IMR-90 (cell line): ENCODE results near the gene HOXA13. TPM values are rescaled to one million over a fixed set of nuclear protein-coding genes. Genes with fewer than 3 reads are reported as not detected.

Experiments
- ATAC-seq: fragments of 200-7000 bp; cut with Tn5 transposase; 2 replicates; pipeline ENCODE4 v1.9.1; 2020; ENCODE audit warnings: low read depth, mild to moderate bottlenecking, moderate library complexity
- BruUV-seq: library from RNA; stranded (reverse); fragments of 400-500 nt; replicated peaks from 2 replicates; lab custom pipeline; 2021; lab: Mats Ljungman, UMichigan
- CTCF ChIA-PET: fragments of 300-600 bp; formaldehyde crosslinking; extraction: SDS; loops from one replicate; lab custom pipeline; 2021; ENCODE audit warnings: antibody characterized with exemption; lab: Yijun Ruan, JAX
- POLR2A ChIA-PET: fragments of 300-600 bp; sonication (Branson Sonifier 250); formaldehyde crosslinking; loops from one replicate; lab custom pipeline; 2022; ENCODE audit warnings: antibody characterized with exemption; ENCODE audit not compliant: unreplicated experiment; lab: Charles Lee
- DNase-seq: peaks from one replicate; pipeline ENCODE4 v3.0.0; 2013
- H2AFZ ChIP-seq: replicated peaks from 2 replicates; pipeline ENCODE3; 2013; ENCODE audit warnings: low read length, mild to moderate bottlenecking; ENCODE audit not compliant: poor library complexity
- H2AK5ac ChIP-seq: 2 replicates; pipeline ENCODE4 v1.6.1; 2013; ENCODE audit warnings: low read depth, low read length, inconsistent platforms
- H2AK9ac ChIP-seq: replicated peaks from 2 replicates; pipeline ENCODE3; 2013; ENCODE audit warnings: mild to moderate bottlenecking, low read depth, low read length, moderate library complexity; ENCODE audit not compliant: poor library complexity
- H2BK120ac ChIP-seq: 2 replicates; pipeline ENCODE4 v1.6.1; 2013; ENCODE audit warnings: low read depth, low read length, inconsistent platforms
- H2BK15ac ChIP-seq: 3 replicates; pipeline ENCODE4 v1.6.1; 2013; ENCODE audit warnings: low read depth, low read length, inconsistent platforms
- H2BK20ac ChIP-seq: 2 replicates; pipeline ENCODE4 v1.6.1; 2013; ENCODE audit warnings: low read depth, mild to moderate bottlenecking, inconsistent platforms, low read length, moderate library complexity
- H2BK5ac ChIP-seq: 2 replicates; pipeline ENCODE4 v1.6.1; 2013; ENCODE audit warnings: mild to moderate bottlenecking, low read depth, low read length, inconsistent platforms; ENCODE audit not compliant: poor library complexity, severe bottlenecking
- H3K14ac ChIP-seq: replicated peaks from 2 replicates; pipeline ENCODE4 v1.6.1; 2013; ENCODE audit warnings: low read depth, low read length, inconsistent platforms
- H3K18ac ChIP-seq: 2 replicates; pipeline ENCODE4 v1.6.1; 2013; ENCODE audit warnings: low read depth, low read length, control low read depth
- H3K23ac ChIP-seq: 2 replicates; pipeline ENCODE4 v1.6.1; 2013; ENCODE audit warnings: low read depth, low read length, inconsistent platforms
- H3K27ac ChIP-seq: 2 replicates; pipeline ENCODE4 v1.5.1; 2013; ENCODE audit warnings: mild to moderate bottlenecking, control low read depth, low read length; ENCODE audit not compliant: insufficient read depth
- H3K27me3 ChIP-seq: 2 replicates; pipeline ENCODE4 v1.6.1; 2013; ENCODE audit warnings: low read length; ENCODE audit not compliant: control insufficient read depth, insufficient read depth
- H3K36me3 ChIP-seq: 2 replicates; pipeline ENCODE4 v1.6.1; 2013; ENCODE audit warnings: low read length, mixed read lengths; ENCODE audit not compliant: control insufficient read depth, insufficient read depth
- H3K4ac ChIP-seq: 2 replicates; pipeline ENCODE4 v1.6.1; 2013; ENCODE audit warnings: low read depth, low read length, inconsistent platforms
- H3K4me1 ChIP-seq: 2 replicates; pipeline ENCODE4 v1.6.1; 2013; ENCODE audit warnings: low read length, mixed read lengths; ENCODE audit not compliant: control insufficient read depth, insufficient read depth
- H3K4me2 ChIP-seq: 2 replicates; pipeline ENCODE4 v1.6.1; 2013; ENCODE audit warnings: low read depth, mild to moderate bottlenecking, control low read depth, low read length, moderate library complexity
- H3K4me3 ChIP-seq: 2 replicates; pipeline ENCODE4 v1.5.1; 2013; ENCODE audit warnings: low read depth, mild to moderate bottlenecking, control low read depth, low read length, moderate library complexity; ENCODE audit not compliant: insufficient read depth
- H3K56ac ChIP-seq: 2 replicates; pipeline ENCODE4 v1.6.1; 2013; ENCODE audit warnings: low read length, inconsistent platforms; ENCODE audit not compliant: insufficient read depth; ENCODE audit errors: extremely low read depth
- H3K79me1 ChIP-seq, 2 experiments: 2 replicates each; pipeline ENCODE4 v1.6.1; 2013; ENCODE audit warnings: low read length in 2 of 2, inconsistent platforms in 1 of 2, low read depth in 1 of 2
- H3K9ac ChIP-seq: 2 replicates; pipeline ENCODE4 v1.6.1; 2013; ENCODE audit warnings: low read depth, low read length, control low read depth
- H3K9me1 ChIP-seq: 2 replicates; pipeline ENCODE4 v1.6.1; 2013; ENCODE audit warnings: low read length, inconsistent platforms; ENCODE audit not compliant: insufficient read depth
- H3K9me3 ChIP-seq: 2 replicates; pipeline ENCODE4 v1.6.1; 2013; ENCODE audit warnings: low read length; ENCODE audit not compliant: control insufficient read depth, insufficient read depth
- H4K20me1 ChIP-seq: 2 replicates; pipeline ENCODE4 v1.6.1; 2013; ENCODE audit warnings: low read length, inconsistent platforms; ENCODE audit not compliant: insufficient read depth
- H4K5ac ChIP-seq: 2 replicates; pipeline ENCODE4 v1.6.1; 2013; ENCODE audit warnings: mild to moderate bottlenecking, low read depth, low read length, control low read depth
- H4K8ac ChIP-seq, 2 experiments: 2 replicates each; pipeline ENCODE4 v1.6.1; 2013; ENCODE audit warnings: low read depth in 2 of 2, low read length in 2 of 2, control low read depth in 1 of 2, inconsistent platforms in 1 of 2
- H4K91ac ChIP-seq: 2 replicates; pipeline ENCODE4 v1.6.1; 2013; ENCODE audit warnings: low read depth, low read length, inconsistent platforms; ENCODE audit not compliant: insufficient read depth
- BHLHE40 ChIP-seq: fragments of 150-350 bp; IDR thresholded peaks from 2 replicates; pipeline ENCODE4 v1.6.1; 2016; ENCODE audit warnings: mild to moderate bottlenecking, low read depth, low read length
- CEBPB ChIP-seq: IDR thresholded peaks from 2 replicates; pipeline ENCODE4 v1.6.1; 2012; ENCODE audit warnings: low read depth, low read length, improper control_type of control experiment
- FOS ChIP-seq: fragments of 150-350 bp; IDR thresholded peaks from 2 replicates; pipeline ENCODE4 v1.6.1; 2016; ENCODE audit warnings: low read depth, low read length
- MAFK ChIP-seq: IDR thresholded peaks from 2 replicates; pipeline ENCODE4 v1.6.1; 2012; ENCODE audit warnings: low read depth, low read length, improper control_type of control experiment
- MAZ ChIP-seq: IDR thresholded peaks from 2 replicates; pipeline ENCODE4 v1.6.1; 2012; ENCODE audit warnings: low read depth, mild to moderate bottlenecking, low read length, improper control_type of control experiment, moderate library complexity, borderline replicate concordance
- NFE2L2 ChIP-seq: fragments of 150-350 bp; IDR thresholded peaks from 2 replicates; pipeline ENCODE4 v1.6.1; 2016; ENCODE audit warnings: low read depth, mild to moderate bottlenecking, low read length
- RAD21 ChIP-seq: IDR thresholded peaks from 2 replicates; pipeline ENCODE4 v1.6.1; 2012; ENCODE audit warnings: low read length, improper control_type of control experiment
- RCOR1 ChIP-seq: IDR thresholded peaks from 2 replicates; pipeline ENCODE4 v1.6.1; 2012; ENCODE audit warnings: mild to moderate bottlenecking, low read length, improper control_type of control experiment; ENCODE audit not compliant: insufficient replicate concordance
- RFX5 ChIP-seq: IDR thresholded peaks from 2 replicates; pipeline ENCODE4 v1.8.0; 2012; ENCODE audit warnings: low read depth, mild to moderate bottlenecking, low read length, moderate library complexity
- SMC3 ChIP-seq: fragments of 150-350 bp; IDR thresholded peaks from 2 replicates; pipeline ENCODE4 v1.6.1; 2016; ENCODE audit warnings: low read depth, mild to moderate bottlenecking, antibody characterized with exemption, low read length, moderate library complexity
- WGBS, 2 experiments: methylation state at CpG; one replicate each; pipeline versions ENCODE4 v1.1.5 to v1.1.7; 2013; ENCODE audit warnings: missing lambda C conversion rate in 2 of 2; ENCODE audit not compliant: insufficient read length in 1 of 2; ENCODE audit errors: extremely low coverage in 2 of 2; 5-methylcytosine and 5-hydroxymethylcytosine counted together
- dilution Hi-C: fragments of 300-500 bp; cut with HindIII; formaldehyde crosslinking; loops from one replicate; pipeline ENCODE4 v1.14.3; 2018; ENCODE audit warnings: low sequenced_read_pairs; ENCODE audit not compliant: unreplicated experiment
- in situ Hi-C: fragments of 300-500 bp; cut with MboI; formaldehyde crosslinking; loops from 3 replicates; pipeline ENCODE4 v1.14.3; 2019; ENCODE audit warnings: low sequenced_read_pairs, inconsistent platforms, mixed read lengths
- intact Hi-C: fragments of 100-400 bp; cut with micrococcal nuclease; formaldehyde crosslinking; loops from 2 replicates; pipeline ENCODE4 v1.10.0; 2022
- polyA plus RNA-seq, 3 experiments: library from polyadenylated mRNA; depleted of rRNA; stranded (reverse); fragments of >200 nt; gene quantifications; 2 replicates each; pipeline ENCODE4 v1.2.3, GENCODE V29; 2012; ENCODE audit warnings: low replicate concordance in 1 of 3
- total RNA-seq: library from RNA; depleted of rRNA; stranded (reverse); fragments of >200 nt; gene quantifications from 2 replicates; pipeline ENCODE4 v1.2.3, GENCODE V29; 2012
- TF ChIP-seq, protein P1 (sequence below): conservative IDR thresholded peaks from 2 replicates; pipeline ENCODE4 v1.5.1; 2012; ENCODE audit warnings: mild to moderate bottlenecking, low read depth, low read length, improper control_type of control experiment
- TF ChIP-seq, protein P2 (sequence below): fragments of 150-350 bp; IDR thresholded peaks from 2 replicates; pipeline ENCODE4 v1.6.1; 2016; ENCODE audit warnings: low read depth, mild to moderate bottlenecking, low read length, moderate library complexity, borderline replicate concordance
- TF ChIP-seq, protein P3 (sequence below): fragments of 150-350 bp; IDR thresholded peaks from 2 replicates; pipeline ENCODE4 v1.6.1; 2017; ENCODE audit warnings: mild to moderate bottlenecking, antibody characterized with exemption, low read length, low read depth

HOXA13 gene
- total and polyA plus RNA-seq, 2 of the 4 experiments (the other 2 are of a cell fraction) = not detected

DNA sequence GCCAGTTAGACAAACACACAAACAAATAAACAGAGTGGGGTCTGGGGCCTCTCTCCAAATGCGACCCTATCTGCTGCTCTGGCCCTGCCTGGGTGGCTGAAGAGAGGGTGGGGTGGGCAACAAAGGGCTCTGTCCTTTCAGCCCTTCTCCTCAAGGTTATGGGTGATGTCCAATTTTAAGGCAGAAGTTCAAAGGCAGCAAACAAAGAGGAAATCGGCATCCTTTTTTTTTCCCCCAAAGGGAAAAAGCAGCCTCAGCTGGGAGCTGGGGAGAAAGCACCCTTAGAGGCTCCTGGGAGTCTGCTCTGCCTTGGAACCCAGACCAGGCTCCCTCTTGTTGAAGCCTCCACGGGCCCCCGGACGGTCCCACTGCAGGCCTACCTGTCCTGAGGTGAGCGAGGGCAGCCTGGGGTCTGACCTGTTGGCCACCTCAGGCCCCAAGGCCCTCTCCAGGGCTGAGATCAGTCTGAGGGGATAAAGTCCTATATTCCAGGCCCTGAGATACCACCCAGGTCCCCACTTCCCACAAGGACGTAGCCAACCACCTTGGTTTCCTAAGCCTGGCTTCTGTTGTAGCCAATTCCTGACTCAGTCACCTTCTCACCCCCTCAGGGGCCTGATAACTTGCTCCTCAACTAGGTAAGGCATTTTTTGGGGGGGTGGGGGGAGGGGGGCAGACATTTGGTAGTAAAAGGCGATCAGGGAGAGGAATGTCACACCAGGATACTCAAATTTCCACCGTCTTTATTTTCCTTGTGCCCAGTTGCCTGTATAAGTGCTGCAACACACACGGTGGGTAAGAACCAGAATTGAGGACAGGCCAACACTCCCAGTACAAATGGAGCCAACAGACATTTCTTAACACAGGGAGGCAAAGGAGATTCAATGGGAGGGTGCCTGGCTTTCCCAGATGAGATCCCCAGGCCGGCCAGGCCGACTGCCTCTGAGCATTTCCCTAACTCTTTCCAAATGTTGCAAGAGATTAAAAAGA, 19.2 kb downstream of the HOXA13 start:
- H3K9ac ChIP-seq = no peak overlapping the region
- TF ChIP-seq, protein P1, sequence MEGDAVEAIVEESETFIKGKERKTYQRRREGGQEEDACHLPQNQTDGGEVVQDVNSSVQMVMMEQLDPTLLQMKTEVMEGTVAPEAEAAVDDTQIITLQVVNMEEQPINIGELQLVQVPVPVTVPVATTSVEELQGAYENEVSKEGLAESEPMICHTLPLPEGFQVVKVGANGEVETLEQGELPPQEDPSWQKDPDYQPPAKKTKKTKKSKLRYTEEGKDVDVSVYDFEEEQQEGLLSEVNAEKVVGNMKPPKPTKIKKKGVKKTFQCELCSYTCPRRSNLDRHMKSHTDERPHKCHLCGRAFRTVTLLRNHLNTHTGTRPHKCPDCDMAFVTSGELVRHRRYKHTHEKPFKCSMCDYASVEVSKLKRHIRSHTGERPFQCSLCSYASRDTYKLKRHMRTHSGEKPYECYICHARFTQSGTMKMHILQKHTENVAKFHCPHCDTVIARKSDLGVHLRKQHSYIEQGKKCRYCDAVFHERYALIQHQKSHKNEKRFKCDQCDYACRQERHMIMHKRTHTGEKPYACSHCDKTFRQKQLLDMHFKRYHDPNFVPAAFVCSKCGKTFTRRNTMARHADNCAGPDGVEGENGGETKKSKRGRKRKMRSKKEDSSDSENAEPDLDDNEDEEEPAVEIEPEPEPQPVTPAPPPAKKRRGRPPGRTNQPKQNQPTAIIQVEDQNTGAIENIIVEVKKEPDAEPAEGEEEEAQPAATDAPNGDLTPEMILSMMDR = no peak
- TF ChIP-seq CEBPB (no peak), SMC3 (no peak), RCOR1 (no peak), NFE2L2 (no peak), MAZ (no peak), MAFK (no peak), FOS (no peak), RFX5 (no peak), RAD21 (no peak), BHLHE40 (no peak)
- TF ChIP-seq, protein P2, sequence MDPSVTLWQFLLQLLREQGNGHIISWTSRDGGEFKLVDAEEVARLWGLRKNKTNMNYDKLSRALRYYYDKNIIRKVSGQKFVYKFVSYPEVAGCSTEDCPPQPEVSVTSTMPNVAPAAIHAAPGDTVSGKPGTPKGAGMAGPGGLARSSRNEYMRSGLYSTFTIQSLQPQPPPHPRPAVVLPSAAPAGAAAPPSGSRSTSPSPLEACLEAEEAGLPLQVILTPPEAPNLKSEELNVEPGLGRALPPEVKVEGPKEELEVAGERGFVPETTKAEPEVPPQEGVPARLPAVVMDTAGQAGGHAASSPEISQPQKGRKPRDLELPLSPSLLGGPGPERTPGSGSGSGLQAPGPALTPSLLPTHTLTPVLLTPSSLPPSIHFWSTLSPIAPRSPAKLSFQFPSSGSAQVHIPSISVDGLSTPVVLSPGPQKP = no peak
- TF ChIP-seq, protein P3, sequence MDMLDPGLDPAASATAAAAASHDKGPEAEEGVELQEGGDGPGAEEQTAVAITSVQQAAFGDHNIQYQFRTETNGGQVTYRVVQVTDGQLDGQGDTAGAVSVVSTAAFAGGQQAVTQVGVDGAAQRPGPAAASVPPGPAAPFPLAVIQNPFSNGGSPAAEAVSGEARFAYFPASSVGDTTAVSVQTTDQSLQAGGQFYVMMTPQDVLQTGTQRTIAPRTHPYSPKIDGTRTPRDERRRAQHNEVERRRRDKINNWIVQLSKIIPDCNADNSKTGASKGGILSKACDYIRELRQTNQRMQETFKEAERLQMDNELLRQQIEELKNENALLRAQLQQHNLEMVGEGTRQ = no peak

More for the DNA sequence above, 19.2 kb downstream of the HOXA13 start:
- Histone ChIP-seq H3K36me3 (no peaks in the 10 kb centered on the region), H3K27ac (no peak overlapping the region), H2BK5ac (no peak overlapping the region), H3K9me1 (no peaks in the 10 kb centered on the region), H3K18ac (no peak overlapping the region), H2AK5ac (no peak overlapping the region), H3K9me3 (peaks cover 3% of the 10 kb centered on the region; the same call in 1 of the 2 replicates), H3K4ac (no peak overlapping the region), H4K91ac (no peak overlapping the region), H2AFZ (no peak overlapping the region), H2BK15ac (no peak overlapping the region), H3K56ac (no peak overlapping the region), H4K8ac (no peak overlapping the region), H4K5ac (no peak overlapping the region), H3K4me1 (peaks cover 1% of the 10 kb centered on the region; the same call in 1 of the 2 replicates), H2BK20ac (no peak overlapping the region), H2AK9ac (no peak overlapping the region), H3K14ac (no peak overlapping the region), H4K20me1 (peaks cover 7% of the 10 kb centered on the region; the same call in 1 of the 2 replicates), H3K27me3 (peaks cover 87% of the 10 kb centered on the region), H3K4me2 (no peak overlapping the region), H3K23ac (no peak overlapping the region), H2BK120ac (no peak overlapping the region), H3K4me3 (no peak overlapping the region), H3K79me1 (no peaks in the 10 kb centered on the region)
- intact Hi-C loops (no loop called here), dilution Hi-C loops (no loop called here), in situ Hi-C loops (no loop called here)
- 54% methylated on average over 4 of the region's 12 CpGs; no CpG with 5 or more reads in 1 of the 2 experiments for WGBS, 2 experiments
- ATAC-seq = no peak
- no TSS peak for BruUV-seq
- POLR2A ChIA-PET = no interaction called here
- no peak for DNase-seq
- CTCF ChIA-PET = interaction anchor here (0.6 to 1.3 kb wide), 10 partner anchors 9 to 1288 kb away, joined by 3 to 5 read pairs (median 3); partner anchors contain the start of gene HOXA5
